IMR-90 (cell line): ENCODE data around the gene RETREG1. TPM values are rescaled to one million over a fixed set of nuclear protein-coding genes. Genes with fewer than 3 reads are reported as not detected.

ENCODE experiments used
- ATAC-seq: fragments of 200-7000 bp; cut with Tn5 transposase; 2 replicates; pipeline ENCODE4 v1.9.1; 2020; ENCODE audit warnings: low read depth, mild to moderate bottlenecking, moderate library complexity
- BruUV-seq: library from RNA; stranded (reverse); fragments of 400-500 nt; replicated peaks from 2 replicates; lab custom pipeline; 2021; lab: Mats Ljungman, UMichigan
- CTCF ChIA-PET: fragments of 300-600 bp; formaldehyde crosslinking; extraction: SDS; loops from one replicate; lab custom pipeline; 2021; ENCODE audit warnings: antibody characterized with exemption; lab: Yijun Ruan, JAX
- POLR2A ChIA-PET: fragments of 300-600 bp; sonication (Branson Sonifier 250); formaldehyde crosslinking; loops from one replicate; lab custom pipeline; 2022; ENCODE audit warnings: antibody characterized with exemption; ENCODE audit not compliant: unreplicated experiment; lab: Charles Lee
- DNase-seq: peaks from one replicate; pipeline ENCODE4 v3.0.0; 2013
- H2AFZ ChIP-seq: replicated peaks from 2 replicates; pipeline ENCODE3; 2013; ENCODE audit warnings: low read length, mild to moderate bottlenecking; ENCODE audit not compliant: poor library complexity
- H2AK5ac ChIP-seq: 2 replicates; pipeline ENCODE4 v1.6.1; 2013; ENCODE audit warnings: low read depth, low read length, inconsistent platforms
- H2AK9ac ChIP-seq: replicated peaks from 2 replicates; pipeline ENCODE3; 2013; ENCODE audit warnings: mild to moderate bottlenecking, low read depth, low read length, moderate library complexity; ENCODE audit not compliant: poor library complexity
- H2BK120ac ChIP-seq: 2 replicates; pipeline ENCODE4 v1.6.1; 2013; ENCODE audit warnings: low read depth, low read length, inconsistent platforms
- H2BK15ac ChIP-seq: 3 replicates; pipeline ENCODE4 v1.6.1; 2013; ENCODE audit warnings: low read depth, low read length, inconsistent platforms
- H2BK20ac ChIP-seq: 2 replicates; pipeline ENCODE4 v1.6.1; 2013; ENCODE audit warnings: low read depth, mild to moderate bottlenecking, inconsistent platforms, low read length, moderate library complexity
- H2BK5ac ChIP-seq: 2 replicates; pipeline ENCODE4 v1.6.1; 2013; ENCODE audit warnings: mild to moderate bottlenecking, low read depth, low read length, inconsistent platforms; ENCODE audit not compliant: poor library complexity, severe bottlenecking
- H3K14ac ChIP-seq: replicated peaks from 2 replicates; pipeline ENCODE4 v1.6.1; 2013; ENCODE audit warnings: low read depth, low read length, inconsistent platforms
- H3K18ac ChIP-seq: 2 replicates; pipeline ENCODE4 v1.6.1; 2013; ENCODE audit warnings: low read depth, low read length, control low read depth
- H3K23ac ChIP-seq: 2 replicates; pipeline ENCODE4 v1.6.1; 2013; ENCODE audit warnings: low read depth, low read length, inconsistent platforms
- H3K27ac ChIP-seq: 2 replicates; pipeline ENCODE4 v1.5.1; 2013; ENCODE audit warnings: mild to moderate bottlenecking, control low read depth, low read length; ENCODE audit not compliant: insufficient read depth
- H3K27me3 ChIP-seq: 2 replicates; pipeline ENCODE4 v1.6.1; 2013; ENCODE audit warnings: low read length; ENCODE audit not compliant: control insufficient read depth, insufficient read depth
- H3K36me3 ChIP-seq: 2 replicates; pipeline ENCODE4 v1.6.1; 2013; ENCODE audit warnings: low read length, mixed read lengths; ENCODE audit not compliant: control insufficient read depth, insufficient read depth
- H3K4ac ChIP-seq: 2 replicates; pipeline ENCODE4 v1.6.1; 2013; ENCODE audit warnings: low read depth, low read length, inconsistent platforms
- H3K4me1 ChIP-seq: 2 replicates; pipeline ENCODE4 v1.6.1; 2013; ENCODE audit warnings: low read length, mixed read lengths; ENCODE audit not compliant: control insufficient read depth, insufficient read depth
- H3K4me2 ChIP-seq: 2 replicates; pipeline ENCODE4 v1.6.1; 2013; ENCODE audit warnings: low read depth, mild to moderate bottlenecking, control low read depth, low read length, moderate library complexity
- H3K4me3 ChIP-seq: 2 replicates; pipeline ENCODE4 v1.5.1; 2013; ENCODE audit warnings: low read depth, mild to moderate bottlenecking, control low read depth, low read length, moderate library complexity; ENCODE audit not compliant: insufficient read depth
- H3K56ac ChIP-seq: 2 replicates; pipeline ENCODE4 v1.6.1; 2013; ENCODE audit warnings: low read length, inconsistent platforms; ENCODE audit not compliant: insufficient read depth; ENCODE audit errors: extremely low read depth
- H3K79me1 ChIP-seq, 2 experiments: 2 replicates each; pipeline ENCODE4 v1.6.1; 2013; ENCODE audit warnings: low read length in 2 of 2, inconsistent platforms in 1 of 2, low read depth in 1 of 2
- H3K9ac ChIP-seq: 2 replicates; pipeline ENCODE4 v1.6.1; 2013; ENCODE audit warnings: low read depth, low read length, control low read depth
- H3K9me1 ChIP-seq: 2 replicates; pipeline ENCODE4 v1.6.1; 2013; ENCODE audit warnings: low read length, inconsistent platforms; ENCODE audit not compliant: insufficient read depth
- H3K9me3 ChIP-seq: 2 replicates; pipeline ENCODE4 v1.6.1; 2013; ENCODE audit warnings: low read length; ENCODE audit not compliant: control insufficient read depth, insufficient read depth
- H4K20me1 ChIP-seq: 2 replicates; pipeline ENCODE4 v1.6.1; 2013; ENCODE audit warnings: low read length, inconsistent platforms; ENCODE audit not compliant: insufficient read depth
- H4K5ac ChIP-seq: 2 replicates; pipeline ENCODE4 v1.6.1; 2013; ENCODE audit warnings: mild to moderate bottlenecking, low read depth, low read length, control low read depth
- H4K8ac ChIP-seq, 2 experiments: 2 replicates each; pipeline ENCODE4 v1.6.1; 2013; ENCODE audit warnings: low read depth in 2 of 2, low read length in 2 of 2, control low read depth in 1 of 2, inconsistent platforms in 1 of 2
- H4K91ac ChIP-seq: 2 replicates; pipeline ENCODE4 v1.6.1; 2013; ENCODE audit warnings: low read depth, low read length, inconsistent platforms; ENCODE audit not compliant: insufficient read depth
- CHD1 ChIP-seq: IDR thresholded peaks from 2 replicates; pipeline ENCODE4 v1.6.1; 2012; ENCODE audit warnings: low read depth, low read length, improper control_type of control experiment
- NFE2L2 ChIP-seq: fragments of 150-350 bp; IDR thresholded peaks from 2 replicates; pipeline ENCODE4 v1.6.1; 2016; ENCODE audit warnings: low read depth, mild to moderate bottlenecking, low read length
- RCOR1 ChIP-seq: IDR thresholded peaks from 2 replicates; pipeline ENCODE4 v1.6.1; 2012; ENCODE audit warnings: mild to moderate bottlenecking, low read length, improper control_type of control experiment; ENCODE audit not compliant: insufficient replicate concordance
- WGBS, 2 experiments: methylation state at CpG; one replicate each; pipeline versions ENCODE4 v1.1.5 to v1.1.7; 2013; ENCODE audit warnings: missing lambda C conversion rate in 2 of 2; ENCODE audit not compliant: insufficient read length in 1 of 2; ENCODE audit errors: extremely low coverage in 2 of 2; 5-methylcytosine and 5-hydroxymethylcytosine counted together
- dilution Hi-C: fragments of 300-500 bp; cut with HindIII; formaldehyde crosslinking; loops from one replicate; pipeline ENCODE4 v1.14.3; 2018; ENCODE audit warnings: low sequenced_read_pairs; ENCODE audit not compliant: unreplicated experiment
- in situ Hi-C: fragments of 300-500 bp; cut with MboI; formaldehyde crosslinking; loops from 3 replicates; pipeline ENCODE4 v1.14.3; 2019; ENCODE audit warnings: low sequenced_read_pairs, inconsistent platforms, mixed read lengths
- intact Hi-C: fragments of 100-400 bp; cut with micrococcal nuclease; formaldehyde crosslinking; loops from 2 replicates; pipeline ENCODE4 v1.10.0; 2022
- polyA plus RNA-seq, 3 experiments: library from polyadenylated mRNA; depleted of rRNA; stranded (reverse); fragments of >200 nt; gene quantifications; 2 replicates each; pipeline ENCODE4 v1.2.3, GENCODE V29; 2012; ENCODE audit warnings: low replicate concordance in 1 of 3
- total RNA-seq: library from RNA; depleted of rRNA; stranded (reverse); fragments of >200 nt; gene quantifications from 2 replicates; pipeline ENCODE4 v1.2.3, GENCODE V29; 2012

RETREG1 gene
- total and polyA plus RNA-seq, 2 of the 4 experiments (the other 2 are of a cell fraction) = not detected

GRCh38 chr5:16580382-16580781 is 36.4 kb downstream of the RETREG1 start:
- Histone ChIP-seq H3K4me3 (no peak overlapping the region), H2BK20ac (no peak overlapping the region), H3K4me1 (peaks cover 2% of the 10 kb centered on the region; the same call in 1 of the 2 replicates), H2AFZ (no peak overlapping the region), H2AK5ac (no peak overlapping the region), H2BK120ac (no peak overlapping the region), H3K27ac (no peak overlapping the region), H2BK5ac (no peak overlapping the region), H3K14ac (no peak overlapping the region), H4K5ac (no peak overlapping the region), H3K4me2 (no peak overlapping the region), H3K27me3 (peaks cover 12% of the 10 kb centered on the region), H4K91ac (no peak overlapping the region), H2AK9ac (no peak overlapping the region), H4K20me1 (no peaks in the 10 kb centered on the region), H3K56ac (no peak overlapping the region), H3K9me1 (no peaks in the 10 kb centered on the region; the same call in 1 of the 2 replicates), H2BK15ac (no peak overlapping the region), H3K79me1 (no peaks in the 10 kb centered on the region), H3K18ac (no peak overlapping the region), H3K9ac (no peak overlapping the region), H3K36me3 (no peaks in the 10 kb centered on the region), H3K4ac (no peak overlapping the region), H4K8ac (no peak overlapping the region), H3K23ac (no peak overlapping the region), H3K9me3 (no peaks in the 10 kb centered on the region)
- ChIA-PET POLR2A (no interaction called here), CTCF (no interaction called here)
- DNase-seq (no peak), ATAC-seq (no peak)
- no TSS peak for BruUV-seq
- in situ Hi-C loops (no loop called here), dilution Hi-C loops (no loop called here), intact Hi-C loops (no loop called here)
- 60% methylated on average over 2 of the region's 6 CpGs; no CpG with 5 or more reads in 1 of the 2 experiments for WGBS, 2 experiments
- TF ChIP-seq CHD1 (no peak), NFE2L2 (no peak), RCOR1 (no peak)
